Neural crest cell (in vitro differentiated cells): ENCODE results near the gene UBR2. TPM values are rescaled to one million over a fixed set of nuclear protein-coding genes. Genes with fewer than 3 reads are reported as not detected.

Experiments used
- DNase-seq: peaks from one replicate; pipeline ENCODE4 v3.0.0; 2021; ENCODE audit warnings: low read depth, mixed read lengths, low spot score
- H3K27ac Mint-ChIP-seq: one replicate; pipeline ENCODE4 v1.8.0; 2021; ENCODE audit warnings: mild to moderate bottlenecking, mixed read lengths; ENCODE audit not compliant: unreplicated experiment
- H3K27me3 Mint-ChIP-seq: 2 replicates; pipeline ENCODE4 v1.8.0; 2021; ENCODE audit warnings: low read depth, mild to moderate bottlenecking, mixed read lengths
- H3K36me3 Mint-ChIP-seq: 2 replicates; pipeline ENCODE4 v1.8.0; 2021; ENCODE audit warnings: low read depth, mild to moderate bottlenecking, mixed read lengths
- H3K4me1 Mint-ChIP-seq: 2 replicates; pipeline ENCODE4 v1.8.0; 2021; ENCODE audit warnings: mixed read lengths
- H3K4me3 Mint-ChIP-seq: one replicate; pipeline ENCODE4 v1.8.0; 2021; ENCODE audit warnings: mild to moderate bottlenecking, mixed read lengths
- H3K9me3 Mint-ChIP-seq: 2 replicates; pipeline ENCODE4 v1.8.0; 2021; ENCODE audit warnings: mixed read lengths
- CTCF ChIP-seq: fragments of 200-600 bp; sonication (generic); conservative IDR thresholded peaks from 2 replicates; pipeline ENCODE4 v1.5.0; 2021; ENCODE audit warnings: antibody characterized with exemption, mild to moderate bottlenecking
- total RNA-seq: library from RNA; stranded (reverse); gene quantifications from 2 replicates; pipeline ENCODE4 v1.2.1, GENCODE V29; 2021

UBR2 gene
- total RNA-seq, 1 donor from 2014 or later: 22.3 TPM

DNA sequence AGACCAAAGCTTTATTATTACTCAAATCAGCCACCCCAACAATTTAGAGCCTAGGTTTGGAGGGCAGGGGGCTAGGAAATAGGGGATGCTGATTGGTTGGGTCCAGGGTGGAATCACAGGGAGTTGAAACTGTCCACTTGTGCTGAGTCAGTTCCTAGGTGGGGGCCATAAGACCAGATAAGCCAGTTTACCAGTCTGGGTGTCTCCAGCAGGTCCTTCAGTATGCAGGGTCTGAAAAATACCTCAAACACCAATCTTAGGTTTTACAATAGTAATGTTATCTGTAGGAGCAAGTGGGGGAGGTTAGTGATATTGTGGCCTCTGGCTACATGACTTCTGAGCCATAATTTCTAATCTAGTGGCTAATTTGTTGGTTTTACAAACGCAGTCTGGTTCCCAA is 63.2 kb downstream of the UBR2 start:
- no peak overlapping the region for H3K27ac Mint-ChIP-seq
- H3K9me3 Mint-ChIP-seq: no peaks in the 10 kb centered on the region
- H3K4me3 Mint-ChIP-seq: no peak overlapping the region

DNA sequence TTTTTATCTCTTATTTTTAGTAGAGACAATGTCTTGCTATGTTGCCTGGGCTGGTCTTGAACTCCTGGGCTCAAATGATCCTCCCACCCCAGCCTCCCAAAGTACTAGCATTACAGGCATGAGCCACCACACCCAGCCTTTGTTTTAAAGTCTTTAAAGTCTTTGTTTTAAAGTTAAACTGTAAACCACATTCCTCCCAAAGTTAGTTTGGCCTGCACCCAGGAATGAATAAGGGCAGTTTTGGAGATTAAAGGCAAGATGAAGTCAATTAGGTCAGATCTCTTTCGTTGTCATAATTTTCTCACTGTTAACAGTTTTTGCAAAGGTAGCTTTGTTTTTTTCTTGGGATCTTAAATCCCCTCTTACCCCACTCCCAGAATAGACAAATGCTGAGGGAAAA is 63.8 kb downstream of the UBR2 start:
- TF ChIP-seq CTCF: no peak
- Mint-ChIP-seq H3K27ac (no peak overlapping the region), H3K9me3 (no peaks in the 10 kb centered on the region), H3K36me3 (peaks cover 2% of the 10 kb centered on the region), H3K27me3 (no peaks in the 10 kb centered on the region), H3K4me3 (no peak overlapping the region), H3K4me1 (no peaks in the 10 kb centered on the region)
- DNase-seq: no peak

More for the DNA sequence above, 63.2 kb downstream of the UBR2 start:
- Mint-ChIP-seq H3K27me3 (no peaks in the 10 kb centered on the region), H3K4me1 (no peaks in the 10 kb centered on the region), H3K36me3 (peaks cover 2% of the 10 kb centered on the region)
- no peak for DNase-seq
- no peak for TF ChIP-seq CTCF

GRCh38 chr6:42628604-42629003 is 64.8 kb downstream of the UBR2 start:
- H3K27ac Mint-ChIP-seq: no peak overlapping the region
- H3K4me1 Mint-ChIP-seq: no peaks in the 10 kb centered on the region

GRCh38 chr6:42629845-42630244 is 66.0 kb downstream of the UBR2 start:
- Mint-ChIP-seq H3K27ac (no peak overlapping the region), H3K4me1 (no peaks in the 10 kb centered on the region), H3K9me3 (no peaks in the 10 kb centered on the region), H3K27me3 (no peaks in the 10 kb centered on the region), H3K4me3 (no peak overlapping the region), H3K36me3 (peaks cover 2% of the 10 kb centered on the region)
- TF ChIP-seq CTCF: no peak
- DNase-seq: no peak

More at GRCh38 chr6:42628604-42629003, 64.8 kb downstream of the UBR2 start:
- H3K36me3 Mint-ChIP-seq: peaks cover 2% of the 10 kb centered on the region
- no peak for TF ChIP-seq CTCF
- DNase-seq: no peak
- H3K27me3 Mint-ChIP-seq: no peaks in the 10 kb centered on the region
- H3K9me3 Mint-ChIP-seq: no peaks in the 10 kb centered on the region
- no peak overlapping the region for H3K4me3 Mint-ChIP-seq

- no peak for DNase-seq
- no peaks in the 10 kb centered on the region for H3K4me1 Mint-ChIP-seq
- H3K9me3 Mint-ChIP-seq: no peaks in the 10 kb centered on the region
- H3K27ac Mint-ChIP-seq: no peak overlapping the region
- H3K36me3 Mint-ChIP-seq: peaks cover 3% of the 10 kb centered on the region
- no peaks in the 10 kb centered on the region for H3K27me3 Mint-ChIP-seq
- no peak overlapping the region for H3K4me3 Mint-ChIP-seq
- no peak for TF ChIP-seq CTCF
Measured at GRCh38 chr6:42637681-42638080, 73.9 kb downstream of the UBR2 start.

GRCh38 chr6:42642794-42643193 is 79.0 kb downstream of the UBR2 start:
- no peak overlapping the region for H3K4me3 Mint-ChIP-seq
- no peaks in the 10 kb centered on the region for H3K27me3 Mint-ChIP-seq
- H3K27ac Mint-ChIP-seq: no peak overlapping the region
- peaks cover 6% of the 10 kb centered on the region for H3K36me3 Mint-ChIP-seq
- no peaks in the 10 kb centered on the region for H3K9me3 Mint-ChIP-seq
- H3K4me1 Mint-ChIP-seq: no peaks in the 10 kb centered on the region
- DNase-seq: no peak
- TF ChIP-seq CTCF: no peak
